GM18519 (cell line): Measurements from ENCODE around the gene COA3.

Experiments
- ATAC-seq: cut with Tn5 transposase; IDR thresholded peaks from one replicate; pipeline ENCODE4 v1.9.1; 2021; ENCODE audit warnings: mild to moderate bottlenecking, moderate library complexity; ENCODE audit not compliant: unreplicated experiment, low FRiP score

COA3 gene

DNA sequence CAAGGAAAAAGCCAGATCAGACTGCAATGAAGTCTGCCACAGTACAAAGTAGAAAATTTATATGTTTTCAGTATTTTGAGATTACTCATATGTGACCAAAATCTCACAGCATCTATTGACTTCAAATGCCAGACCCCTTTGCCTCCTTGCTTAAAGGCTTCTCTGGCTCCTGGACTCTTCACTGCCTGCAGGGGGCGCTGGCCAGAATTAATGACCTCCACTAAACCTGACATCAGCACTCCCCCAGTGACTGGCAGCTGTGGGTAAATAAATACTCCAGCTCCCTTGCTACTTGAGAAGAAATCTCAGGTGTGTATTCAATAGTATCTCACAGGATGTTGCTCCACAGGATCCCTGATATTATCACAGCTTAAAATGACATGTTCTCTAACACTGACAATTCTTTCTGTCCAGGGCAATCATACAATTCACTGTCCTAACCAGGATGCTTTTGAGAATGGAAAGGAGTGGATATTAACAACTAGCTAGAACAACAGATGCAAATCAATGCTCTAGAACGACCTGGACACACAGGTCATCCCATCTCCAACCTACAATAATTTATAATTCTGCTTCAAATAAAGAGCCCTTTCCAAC, 21.5 kb upstream of the COA3 start:
- no peak for ATAC-seq

DNA sequence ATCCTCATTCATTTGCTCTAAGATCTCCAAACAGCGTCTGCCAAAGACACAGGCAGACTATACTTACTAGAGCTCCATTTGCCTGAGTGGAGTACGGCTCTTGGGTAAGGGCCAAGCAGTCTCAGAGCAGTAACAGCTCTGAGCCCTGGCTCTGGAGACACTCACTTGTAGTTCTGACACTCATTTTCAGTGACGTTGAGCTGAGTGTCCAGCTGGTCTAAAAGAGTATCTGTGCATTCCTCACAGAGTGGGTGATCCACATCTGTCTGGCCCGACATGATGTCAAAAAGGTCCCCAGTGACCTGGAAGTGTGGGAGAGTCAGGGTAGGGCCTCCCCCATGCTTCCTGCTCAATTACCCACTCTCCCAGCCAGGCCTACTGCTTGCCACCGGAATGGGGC, 19.9 kb upstream of the COA3 start:
- ATAC-seq = no peak

DNA sequence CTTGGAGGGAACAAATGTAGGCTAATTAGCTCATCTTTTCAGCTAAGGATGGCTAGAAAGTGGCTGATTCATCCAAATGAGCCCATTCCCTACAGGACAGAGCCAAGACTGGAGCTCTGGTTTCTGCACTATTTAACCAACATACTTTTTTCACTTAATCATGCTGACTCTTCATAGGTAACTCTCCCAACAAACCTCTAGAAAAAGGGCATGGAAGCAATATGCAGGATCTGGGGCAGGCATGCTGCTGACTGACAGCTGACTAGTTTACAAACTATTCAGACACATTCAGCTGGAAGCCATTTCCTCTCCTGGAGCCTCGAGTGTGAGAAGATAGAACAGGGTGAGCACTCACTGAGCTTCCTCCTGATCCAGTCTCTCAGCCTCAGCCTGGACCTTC, 19.4 kb upstream of the COA3 start:
- ATAC-seq = no peak

DNA sequence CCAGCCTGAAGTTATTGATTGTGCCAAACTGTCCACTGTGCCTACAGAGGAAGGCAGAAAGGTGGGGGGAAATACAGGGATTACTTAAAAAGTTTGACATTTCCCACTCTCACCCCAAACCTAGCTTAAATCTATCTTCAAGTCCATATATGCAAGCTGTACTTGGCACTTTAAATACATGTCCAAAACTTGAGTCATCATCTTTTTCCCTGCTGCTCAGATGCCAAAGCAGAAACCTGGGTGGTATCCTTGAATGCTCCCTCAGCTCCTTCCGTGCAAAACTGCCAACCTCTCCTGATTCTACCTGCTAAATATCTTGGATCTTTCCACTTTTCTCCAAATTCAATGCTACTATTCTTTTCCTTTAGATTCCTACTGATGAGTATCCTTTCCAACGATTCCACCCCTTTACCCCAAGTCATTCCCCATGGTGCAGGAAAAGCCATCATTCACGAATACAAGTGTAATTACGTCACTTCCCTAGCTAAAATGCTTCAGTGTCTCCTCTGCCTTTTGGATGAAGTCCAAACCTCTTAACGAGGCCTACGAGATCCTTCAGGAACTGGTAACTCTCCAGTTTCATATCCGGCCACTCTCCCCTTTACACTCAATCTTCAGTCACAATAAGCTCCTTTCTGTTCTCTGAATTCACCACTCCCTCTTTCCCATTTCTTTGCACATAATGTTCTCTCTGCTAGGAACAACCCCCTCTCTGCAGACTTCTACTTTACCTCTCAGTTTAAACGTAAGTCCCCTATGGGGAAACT, 16.3 kb upstream of the COA3 start:
- ATAC-seq = no peak

DNA sequence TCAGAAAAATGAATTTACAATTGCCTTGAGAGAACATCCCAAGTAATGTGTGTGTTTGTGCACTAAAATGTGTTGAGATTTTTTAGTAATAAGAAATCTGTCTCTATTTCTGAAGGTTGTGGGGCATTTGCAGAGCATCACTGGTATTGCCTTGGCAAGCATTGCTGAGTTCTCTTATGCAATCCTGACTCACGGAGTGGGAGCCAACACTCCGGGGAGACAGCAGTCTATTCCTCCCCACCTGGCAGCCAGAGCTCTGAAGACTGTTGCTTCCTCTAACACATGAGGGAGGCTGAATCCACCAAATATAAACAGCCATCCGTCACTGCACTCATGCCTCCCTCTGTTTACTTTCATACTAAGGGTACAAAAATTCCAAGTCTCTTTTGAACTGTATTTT, 10.7 kb upstream of the COA3 start:
- no peak for ATAC-seq

DNA sequence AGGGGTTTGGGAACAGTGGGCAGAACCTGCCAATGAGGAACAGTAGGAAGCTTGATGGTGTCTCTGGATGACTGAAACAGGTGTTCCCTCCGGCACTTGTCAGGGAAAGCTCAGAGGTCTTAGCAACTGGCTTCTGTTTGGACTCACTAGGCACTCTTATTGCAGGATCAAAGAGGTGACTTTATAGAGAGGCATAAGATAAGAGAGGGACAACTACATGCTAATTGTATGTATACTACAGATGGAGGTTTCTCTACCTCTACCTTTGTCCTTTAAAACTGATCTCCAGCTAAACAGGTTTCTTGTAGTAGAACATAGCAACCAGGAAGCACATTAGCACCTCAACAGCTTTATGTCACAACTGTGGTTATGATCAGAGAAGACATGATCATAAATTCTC, 7.7 kb upstream of the COA3 start:
- ATAC-seq = no peak

DNA sequence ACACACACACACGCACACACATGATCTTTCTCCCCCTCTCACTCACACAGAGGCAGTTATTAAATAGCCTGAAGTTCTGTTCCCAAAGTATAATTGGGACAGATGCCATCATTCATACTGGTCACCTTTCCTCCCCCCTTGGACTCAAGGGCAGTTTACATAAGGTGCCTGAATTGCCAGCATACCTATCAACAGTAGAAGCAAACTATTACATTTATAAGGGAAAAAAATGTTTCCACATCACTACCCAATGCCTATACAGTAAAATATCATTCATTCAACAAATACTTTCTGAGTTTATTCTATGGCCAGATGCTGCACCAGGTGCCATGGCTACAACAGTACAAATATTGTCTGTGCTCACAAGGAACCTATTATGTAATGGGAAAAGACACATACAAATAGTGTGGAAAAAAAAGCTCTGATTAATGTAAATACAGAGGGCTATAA, 6.4 kb upstream of the COA3 start:
- no peak for ATAC-seq

DNA sequence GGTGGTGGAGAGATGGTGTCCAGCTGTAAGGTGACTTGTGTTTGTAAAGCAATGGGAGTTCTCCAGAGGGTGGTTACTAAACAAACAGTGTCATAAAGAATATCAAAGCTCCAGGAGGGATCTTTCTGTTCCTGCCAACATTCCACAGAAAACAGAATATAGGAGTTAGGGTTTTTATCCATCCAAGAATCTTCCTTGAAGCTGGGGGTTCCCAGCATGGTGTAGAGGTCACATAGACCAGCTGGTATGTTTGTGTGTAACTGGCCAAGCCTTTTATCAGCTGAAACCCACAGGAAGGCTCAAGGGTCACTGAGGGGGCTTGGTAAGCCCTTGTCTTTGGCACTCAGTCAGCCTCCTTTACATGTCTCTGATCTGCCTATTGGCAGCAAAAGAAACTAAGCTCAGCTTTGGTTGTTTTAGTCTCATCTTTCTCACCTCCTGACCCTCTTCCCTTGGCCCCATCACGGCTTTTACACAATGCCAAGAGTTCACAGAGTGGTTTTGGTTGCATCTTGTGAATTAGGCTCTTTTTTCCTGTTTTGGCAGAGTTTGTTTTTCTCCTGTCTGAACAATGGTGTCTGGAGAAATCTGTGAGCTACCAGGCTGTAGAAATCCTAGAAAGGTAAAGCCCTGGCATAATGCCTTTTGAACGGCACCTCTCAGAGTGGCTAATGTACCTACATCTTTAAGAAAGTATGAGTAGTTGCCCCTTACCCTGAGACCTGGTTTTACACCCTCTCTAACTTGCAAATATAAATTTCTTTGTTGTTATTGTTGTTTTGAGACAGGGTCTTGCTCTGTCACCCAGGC, 4.8 kb upstream of the COA3 start:
- ATAC-seq = no peak

DNA sequence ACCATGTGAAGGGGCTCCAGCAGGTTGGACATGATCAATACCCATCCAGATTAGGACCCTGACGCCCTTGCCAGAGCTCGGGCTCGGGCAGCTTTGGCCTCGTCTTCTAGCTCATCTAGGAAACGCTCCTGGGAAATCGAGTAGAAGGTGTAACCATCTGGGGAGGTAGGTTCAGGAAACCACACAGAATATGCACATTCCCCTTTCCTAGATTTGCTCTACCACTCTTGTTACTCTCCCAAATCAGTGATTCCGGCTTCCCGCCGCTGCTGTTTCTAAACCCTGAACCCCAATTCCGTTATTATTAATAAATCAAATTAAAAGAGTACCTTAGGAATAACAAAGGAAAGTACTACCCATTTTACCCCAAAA, 507 bp downstream of the COA3 start:
- ATAC-seq = no peak

DNA sequence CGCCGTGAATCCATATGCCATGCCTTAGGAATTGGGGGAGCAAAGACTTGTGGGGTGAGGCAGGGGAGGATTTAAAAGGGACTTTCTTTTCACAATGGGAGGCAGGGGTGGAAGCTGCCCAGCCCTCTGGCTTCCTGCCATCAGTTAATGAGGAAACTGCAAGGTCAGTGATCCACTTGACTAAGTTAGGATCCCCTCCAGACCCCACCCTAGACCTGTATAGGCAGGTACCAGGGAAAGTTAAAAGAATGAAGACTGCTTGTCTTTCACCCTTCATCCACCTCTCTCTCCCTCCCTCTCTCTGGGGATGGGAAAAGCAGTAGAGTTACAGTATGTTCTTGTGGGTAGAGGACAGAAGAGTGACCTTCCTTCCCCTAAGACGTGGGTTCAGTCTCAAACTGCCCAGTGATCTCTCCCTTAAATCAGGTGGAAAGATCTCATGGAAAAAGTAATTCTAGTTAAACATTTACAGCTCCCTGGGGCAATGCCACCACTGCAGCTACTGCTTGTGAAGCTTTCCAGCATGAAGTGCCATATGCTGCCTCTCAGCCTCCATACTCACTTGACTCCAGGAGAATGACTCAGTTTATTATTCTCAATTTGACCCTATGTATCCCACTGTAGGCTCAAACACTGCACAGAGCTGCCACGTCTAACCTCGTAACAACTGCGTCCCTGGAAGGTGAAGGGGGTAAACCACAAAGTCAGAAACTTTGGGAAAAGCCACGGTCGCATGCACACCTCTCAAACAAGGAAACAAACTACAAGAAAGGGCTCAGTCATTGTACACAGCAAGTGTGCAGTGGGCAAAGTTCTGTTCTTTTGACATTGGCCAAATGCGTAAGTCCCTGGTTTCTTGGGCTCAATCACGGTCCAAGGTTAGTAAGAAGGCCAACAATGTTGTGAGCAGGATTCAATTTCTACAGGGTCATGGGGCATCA, 1.2 kb downstream of the COA3 start:
- ATAC-seq = no peak

DNA sequence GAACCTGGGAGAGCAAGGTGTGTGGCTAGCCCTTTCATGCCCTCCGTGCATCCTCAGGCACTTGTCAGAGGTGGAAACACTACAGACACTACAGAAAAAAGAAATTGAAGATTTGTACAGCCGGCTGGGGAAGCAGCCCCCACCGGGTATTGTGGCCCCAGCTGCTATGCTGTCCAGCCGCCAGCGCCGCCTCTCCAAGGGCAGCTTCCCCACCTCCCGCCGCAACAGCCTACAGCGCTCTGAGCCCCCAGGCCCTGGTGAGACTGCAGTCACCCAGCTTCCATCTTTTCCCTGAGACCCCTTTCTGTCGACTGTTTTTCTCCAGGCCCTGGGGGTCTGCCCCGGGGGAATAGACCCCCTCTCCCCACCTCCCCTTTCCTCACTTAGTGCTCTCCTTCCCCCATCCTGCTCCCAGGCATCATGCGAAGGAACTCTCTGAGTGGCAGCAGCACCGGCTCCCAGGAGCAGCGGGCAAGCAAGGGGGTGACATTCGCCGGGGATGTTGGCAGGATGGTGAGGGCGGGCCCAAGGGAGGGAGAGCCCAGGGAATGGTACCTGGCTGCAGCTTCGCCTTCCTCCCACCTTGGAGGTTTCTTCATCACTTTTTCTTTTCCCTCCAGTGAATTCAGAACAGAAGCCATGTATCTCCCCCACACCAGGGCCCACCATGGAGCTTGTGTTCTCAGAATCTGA, 2.3 kb downstream of the COA3 start:
- ATAC-seq = no peak

DNA sequence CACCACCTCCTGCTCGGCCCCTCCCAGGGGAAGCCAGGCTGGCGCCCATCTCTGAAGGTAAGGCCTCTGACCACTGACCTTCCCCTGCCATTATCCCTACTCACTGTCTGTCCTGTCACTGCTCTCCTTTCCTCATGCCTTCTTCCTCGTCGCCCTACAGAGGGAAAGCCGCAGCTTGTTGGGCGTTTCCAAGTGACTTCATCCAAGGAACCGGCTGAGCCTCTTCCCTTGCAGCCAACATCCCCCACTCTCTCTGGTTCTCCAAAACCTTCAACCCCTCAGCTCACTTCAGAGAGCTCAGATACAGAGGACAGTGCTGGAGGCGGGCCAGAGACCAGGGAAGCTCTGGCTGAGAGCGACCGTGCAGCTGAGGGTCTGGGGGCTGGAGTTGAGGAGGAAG, 3.0 kb downstream of the COA3 start:
- no peak for ATAC-seq

DNA sequence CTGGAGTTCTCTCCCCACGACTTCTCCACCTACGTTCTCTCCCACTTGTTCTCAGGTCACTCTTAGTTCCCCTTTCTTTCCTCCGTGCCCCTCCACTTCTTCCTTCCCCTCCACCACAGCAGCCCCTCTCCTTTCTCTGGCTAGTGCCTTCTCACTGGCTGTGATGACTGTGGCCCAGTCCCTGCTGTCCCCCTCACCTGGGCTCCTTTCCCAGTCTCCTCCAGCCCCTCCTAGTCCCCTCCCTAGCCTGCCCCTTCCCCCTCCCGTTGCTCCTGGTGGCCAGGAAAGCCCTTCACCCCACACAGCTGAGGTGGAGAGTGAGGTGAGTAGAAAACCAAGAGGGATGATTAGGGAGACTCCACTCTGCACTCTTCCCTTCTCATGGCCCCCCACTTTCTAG, 3.4 kb downstream of the COA3 start:
- no peak for ATAC-seq

DNA sequence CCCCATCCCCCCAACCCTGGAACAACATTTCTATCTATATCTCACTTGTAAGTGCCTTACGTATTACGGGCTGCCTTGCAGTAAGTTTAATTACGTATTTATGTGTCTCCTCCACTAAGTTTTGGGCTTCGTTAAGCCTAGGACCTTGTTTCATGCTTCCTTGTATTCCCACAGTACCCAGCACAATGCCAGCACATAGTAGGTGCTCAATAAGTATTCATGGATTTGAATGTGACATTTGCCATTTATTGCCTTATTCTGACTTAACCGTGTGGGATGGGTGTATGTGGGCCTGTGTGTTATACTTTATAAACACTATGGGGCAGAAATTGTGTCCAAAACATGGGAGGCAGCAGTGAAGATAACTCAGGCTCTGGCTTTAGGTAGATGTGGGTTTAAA, 6.0 kb downstream of the COA3 start:
- no peak for ATAC-seq

DNA sequence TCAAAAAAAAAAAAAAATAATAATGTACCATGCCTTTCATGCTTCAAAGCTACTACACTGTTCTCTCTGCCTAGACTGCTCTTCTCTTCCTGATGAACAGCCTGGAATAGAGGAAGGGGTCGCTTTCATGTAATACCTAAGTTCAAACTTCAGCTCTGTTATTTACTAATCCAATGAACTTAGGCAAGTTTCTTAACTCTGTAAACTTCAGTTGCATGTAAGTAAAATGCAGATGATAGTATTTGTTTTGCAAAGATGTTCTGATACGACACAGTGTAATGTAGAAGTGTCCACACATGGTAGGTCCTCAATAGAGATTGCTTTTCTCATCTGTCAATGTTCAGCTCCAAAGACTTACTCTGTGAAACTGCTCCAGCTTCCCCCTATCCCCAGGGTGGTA, 6.6 kb downstream of the COA3 start:
- no peak for ATAC-seq

DNA sequence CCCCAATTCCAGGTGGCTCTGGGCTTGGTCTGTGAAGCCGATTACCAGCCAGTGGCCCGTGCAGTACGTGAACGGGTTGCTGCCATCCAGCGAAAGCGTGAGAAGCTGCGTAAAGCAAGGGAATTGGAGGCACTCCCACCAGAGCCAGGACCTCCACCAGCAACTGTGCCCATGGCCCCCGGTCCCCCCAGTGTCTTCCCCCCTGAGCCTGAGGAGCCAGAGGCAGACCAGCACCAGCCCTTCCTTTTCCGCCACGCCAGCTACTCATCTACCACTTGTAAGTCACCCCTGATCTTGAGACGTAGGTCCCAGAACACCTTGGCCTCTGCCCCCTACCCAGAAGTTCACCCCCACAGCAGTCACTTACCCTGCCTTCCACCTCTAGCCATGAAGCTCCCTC, 11.2 kb downstream of the COA3 start:
- ATAC-seq = no peak

DNA sequence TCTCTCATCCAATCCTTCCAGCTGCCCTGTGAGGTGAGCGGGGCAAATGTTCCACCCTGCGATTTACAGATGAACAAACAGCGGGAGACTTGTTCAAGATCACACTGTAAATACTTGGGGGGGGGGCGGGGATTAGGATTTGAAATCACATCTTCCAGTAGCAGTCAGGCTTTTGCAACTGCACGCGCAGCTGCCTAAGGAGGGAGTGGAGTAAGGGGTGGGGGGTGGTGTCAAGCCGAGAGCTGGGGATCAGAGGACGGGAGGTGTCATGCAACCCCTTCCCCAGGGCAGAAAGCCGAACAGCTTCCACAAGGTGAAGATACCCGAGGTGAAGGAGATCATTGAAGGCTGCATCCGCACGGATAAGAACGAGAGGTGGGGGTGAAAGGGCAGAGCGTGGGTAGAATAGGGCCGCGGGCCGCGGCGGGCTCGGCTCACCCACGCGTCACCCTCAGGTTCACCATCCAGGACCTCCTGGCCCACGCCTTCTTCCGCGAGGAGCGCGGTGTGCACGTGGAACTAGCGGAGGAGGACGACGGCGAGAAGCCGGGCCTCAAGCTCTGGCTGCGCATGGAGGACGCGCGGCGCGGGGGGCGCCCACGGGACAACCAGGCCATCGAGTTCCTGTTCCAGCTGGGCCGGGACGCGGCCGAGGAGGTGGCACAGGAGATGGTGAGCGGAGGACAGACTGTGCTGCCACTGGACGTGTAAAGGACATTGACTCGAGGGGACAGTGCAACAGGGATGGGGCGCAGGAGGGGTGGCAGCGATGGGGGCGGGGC, 13.5 kb downstream of the COA3 start:
- ATAC-seq = no peak

DNA sequence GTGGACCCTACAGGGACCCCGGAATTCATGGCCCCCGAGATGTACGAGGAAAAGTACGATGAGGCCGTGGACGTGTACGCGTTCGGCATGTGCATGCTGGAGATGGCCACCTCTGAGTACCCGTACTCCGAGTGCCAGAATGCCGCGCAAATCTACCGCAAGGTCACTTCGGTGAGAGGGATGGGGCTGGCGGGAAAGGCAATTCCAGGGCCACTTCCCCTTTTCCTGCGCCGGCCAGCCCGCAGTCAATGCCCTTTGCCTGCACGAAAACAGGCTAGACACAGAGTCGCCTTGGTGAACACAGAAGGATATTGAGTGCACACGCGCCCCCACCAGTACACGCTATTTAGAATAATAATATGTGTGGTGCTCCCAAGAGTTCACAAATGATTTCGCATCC, 14.1 kb downstream of the COA3 start:
- no peak for ATAC-seq

DNA sequence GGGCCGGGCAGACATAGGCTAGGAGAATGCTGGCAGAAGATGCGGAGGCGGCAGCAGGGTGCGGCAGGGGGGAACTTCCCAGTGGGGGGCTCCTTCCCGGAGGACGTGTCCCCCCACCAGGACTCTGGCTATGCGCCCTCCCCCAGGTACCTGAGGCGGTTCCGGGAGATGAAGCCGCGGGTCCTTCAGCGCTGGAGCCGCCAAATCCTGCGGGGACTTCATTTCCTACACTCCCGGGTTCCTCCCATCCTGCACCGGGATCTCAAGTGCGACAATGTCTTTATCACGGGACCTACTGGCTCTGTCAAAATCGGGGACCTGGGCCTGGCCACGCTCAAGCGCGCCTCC, 14.7 kb downstream of the COA3 start:
- no peak for ATAC-seq
